GM15510 (cell line): Measurements from ENCODE around the gene ZNF821.

Experiments
- POLR2A ChIP-seq: IDR thresholded peaks from 3 replicates; pipeline ENCODE4 v1.6.1; 2011; ENCODE audit warnings: borderline replicate concordance; ENCODE audit not compliant: insufficient read length; ENCODE audit errors: extremely low read depth

The ZNF821 gene

GRCh38 chr16:71914802-71915201, 30.8 kb upstream of the ZNF821 start:
- TF ChIP-seq POLR2A: no peak

GRCh38 chr16:71912534-71913275, 28.7 kb upstream of the ZNF821 start:
- no peak for TF ChIP-seq POLR2A

GRCh38 chr16:71911121-71911520, 27.1 kb upstream of the ZNF821 start:
- TF ChIP-seq POLR2A: no peak

DNA sequence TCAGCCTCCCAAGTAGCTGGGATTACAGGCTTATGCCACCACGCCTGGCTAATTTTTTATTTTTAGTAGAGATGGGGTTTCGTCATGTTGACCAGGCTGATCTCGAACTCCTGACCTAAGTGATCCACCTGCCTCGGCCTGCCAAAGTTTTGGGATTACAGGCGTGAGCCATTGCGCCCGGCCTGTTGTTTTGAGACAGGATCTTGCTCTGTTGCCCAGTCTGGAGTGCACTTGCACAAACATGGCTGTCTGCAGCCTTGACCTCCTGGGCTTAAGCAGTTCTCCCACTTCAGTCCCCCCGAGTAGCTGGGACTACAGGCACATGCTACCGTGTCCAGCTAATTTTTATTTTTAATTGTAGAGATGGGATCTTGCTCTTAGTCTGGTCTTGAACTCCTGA, 20.3 kb upstream of the ZNF821 start:
- TF ChIP-seq POLR2A: no peak

- no peak for TF ChIP-seq POLR2A
Measured at GRCh38 chr16:71903608-71904007, 19.6 kb upstream of the ZNF821 start.

GRCh38 chr16:71902656-71903365, 18.8 kb upstream of the ZNF821 start:
- TF ChIP-seq POLR2A: no peak

DNA sequence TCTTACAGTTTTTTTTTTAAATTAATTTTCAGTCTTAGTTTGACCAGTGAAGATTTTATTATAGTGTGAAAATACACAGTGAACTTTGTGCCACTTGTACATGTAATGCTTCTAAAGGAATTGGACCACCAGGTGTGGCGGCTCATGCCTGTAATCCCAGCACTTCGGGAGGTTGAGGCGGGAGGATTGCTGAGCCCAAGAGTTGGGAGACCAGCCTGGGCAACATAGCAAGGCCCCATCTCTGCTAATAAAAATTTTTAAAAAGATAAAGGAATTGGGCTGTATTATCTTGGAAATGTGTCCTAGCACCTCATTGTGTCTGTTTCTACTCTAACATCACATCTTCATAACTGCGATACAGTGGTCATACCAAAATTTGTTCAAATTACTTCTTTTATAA, 15.2 kb upstream of the ZNF821 start:
- TF ChIP-seq POLR2A: no peak

DNA sequence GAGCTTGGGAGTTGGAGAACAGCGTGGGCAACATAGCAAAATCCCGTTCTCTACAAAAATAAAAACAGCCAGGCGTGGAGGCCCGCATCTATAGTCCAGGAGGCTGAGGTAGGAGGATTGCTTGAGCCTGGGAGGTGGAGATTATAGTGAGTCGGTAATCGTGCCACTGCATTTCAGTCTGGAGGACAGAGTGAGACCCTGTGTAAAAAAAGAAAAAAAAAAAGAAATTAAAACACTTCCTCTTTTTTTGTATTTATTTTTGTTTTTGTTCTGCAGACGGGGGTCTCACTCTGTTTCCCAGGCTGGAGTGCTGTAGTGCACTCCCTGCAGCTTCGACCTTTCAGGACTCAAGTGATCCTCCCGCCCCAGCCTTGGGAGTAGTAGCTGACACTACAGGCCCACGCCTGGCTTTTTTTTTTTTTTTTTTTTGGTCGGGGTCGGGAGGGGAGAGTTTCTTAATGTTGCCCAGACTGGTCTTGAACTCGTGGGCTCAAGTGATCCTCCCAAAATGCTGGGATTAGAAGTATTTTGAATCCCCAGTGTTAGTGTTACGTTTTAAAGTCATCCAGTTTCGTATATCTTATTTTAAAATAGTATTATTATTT, 12.9 kb upstream of the ZNF821 start:
- TF ChIP-seq POLR2A: no peak

GRCh38 chr16:71895679-71896365, 11.8 kb upstream of the ZNF821 start:
- no peak for TF ChIP-seq POLR2A

GRCh38 chr16:71894921-71895678, 11.1 kb upstream of the ZNF821 start, which contains the start of gene IST1:
TSS of gene IST1 (plus strand) at chr16:71895531. CDS start at chr16:71915641, 20,110 bp downstream.
- TF ChIP-seq POLR2A: peak; percentile 83

DNA sequence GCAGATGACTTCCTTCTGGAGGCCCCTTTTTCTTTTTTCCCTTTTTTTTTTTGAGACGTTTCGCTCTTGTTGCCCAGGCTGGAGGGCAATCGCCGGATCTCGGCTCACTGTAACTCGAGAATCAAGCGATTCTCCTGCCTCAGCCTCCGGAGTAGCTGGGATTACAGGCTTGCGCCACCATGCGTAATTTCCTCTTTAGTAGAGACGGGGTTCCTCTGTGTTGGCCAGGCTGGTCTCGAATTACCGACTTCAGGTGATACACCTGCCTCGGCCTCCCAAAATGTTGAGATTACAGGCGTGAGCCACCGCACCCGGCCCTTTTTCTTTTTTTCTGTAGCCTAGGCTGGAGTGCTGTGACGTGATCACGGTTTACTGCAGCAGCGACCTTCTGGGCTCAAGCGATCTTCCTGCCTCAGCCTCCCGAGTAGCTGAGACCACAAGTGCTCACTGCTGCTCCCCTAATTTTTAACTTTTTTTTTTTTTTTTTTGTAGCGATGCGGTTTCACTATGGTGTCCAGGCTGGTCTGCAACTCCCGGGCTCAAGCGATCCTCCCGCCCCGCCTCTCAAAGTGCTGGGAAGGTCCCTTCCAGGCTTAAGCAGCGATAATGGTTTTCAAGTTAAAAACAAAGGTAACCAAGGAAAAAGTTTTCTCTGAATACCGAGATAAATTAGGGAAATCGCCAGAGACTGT, 10.4 kb upstream of the ZNF821 start:
- TF ChIP-seq POLR2A: no peak

GRCh38 chr16:71893888-71894228, 9.9 kb upstream of the ZNF821 start:
- no peak for TF ChIP-seq POLR2A

DNA sequence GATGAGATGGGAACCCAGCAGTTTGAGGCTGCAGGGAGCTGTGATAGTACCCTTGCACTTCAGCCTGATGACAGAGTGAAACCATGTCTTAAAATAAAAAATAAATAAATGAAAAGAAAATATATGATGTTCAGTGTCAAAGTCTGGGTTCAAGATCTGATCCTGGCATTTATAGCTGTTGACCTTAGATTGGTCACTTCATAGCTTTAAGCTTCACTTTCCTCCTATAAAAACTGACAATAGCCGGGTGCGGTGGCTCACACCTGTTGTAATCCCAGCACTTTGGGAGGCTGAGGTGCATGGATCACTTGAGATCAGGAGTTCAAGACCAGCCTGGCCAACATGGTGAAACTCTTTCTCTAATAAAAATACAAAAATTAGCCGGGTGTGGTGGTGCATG, 5.2 kb upstream of the ZNF821 start:
- TF ChIP-seq POLR2A: no peak

DNA sequence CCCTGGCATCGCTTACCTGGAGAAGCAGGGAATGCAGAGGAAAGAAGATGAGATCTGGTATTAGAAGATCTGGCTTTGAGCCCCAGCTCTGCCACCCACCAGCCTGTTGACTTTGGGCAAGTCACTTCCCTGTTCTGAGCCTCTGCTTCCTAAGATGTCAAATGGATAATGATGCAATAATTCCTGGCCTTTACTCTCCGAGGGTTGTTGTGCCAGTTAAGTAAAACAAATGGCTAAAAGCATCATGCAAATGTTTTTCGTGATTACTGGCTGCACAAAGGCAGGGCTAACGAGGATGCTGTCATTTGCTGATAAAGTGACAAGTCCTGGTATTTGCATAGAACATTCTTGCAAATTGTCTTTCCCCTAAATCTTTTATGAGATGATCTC, 1.3 kb upstream of the ZNF821 start:
- no peak for TF ChIP-seq POLR2A

- TF ChIP-seq POLR2A: no peak
Measured at GRCh38 chr16:71883168-71883848, 674 bp downstream of the ZNF821 start.
